Measurements from ENCODE around the gene CACNA1I.
A peak's percentile ranks its signal among the peaks of the same experiment; 100 is the strongest.

CACNA1I gene

DNA sequence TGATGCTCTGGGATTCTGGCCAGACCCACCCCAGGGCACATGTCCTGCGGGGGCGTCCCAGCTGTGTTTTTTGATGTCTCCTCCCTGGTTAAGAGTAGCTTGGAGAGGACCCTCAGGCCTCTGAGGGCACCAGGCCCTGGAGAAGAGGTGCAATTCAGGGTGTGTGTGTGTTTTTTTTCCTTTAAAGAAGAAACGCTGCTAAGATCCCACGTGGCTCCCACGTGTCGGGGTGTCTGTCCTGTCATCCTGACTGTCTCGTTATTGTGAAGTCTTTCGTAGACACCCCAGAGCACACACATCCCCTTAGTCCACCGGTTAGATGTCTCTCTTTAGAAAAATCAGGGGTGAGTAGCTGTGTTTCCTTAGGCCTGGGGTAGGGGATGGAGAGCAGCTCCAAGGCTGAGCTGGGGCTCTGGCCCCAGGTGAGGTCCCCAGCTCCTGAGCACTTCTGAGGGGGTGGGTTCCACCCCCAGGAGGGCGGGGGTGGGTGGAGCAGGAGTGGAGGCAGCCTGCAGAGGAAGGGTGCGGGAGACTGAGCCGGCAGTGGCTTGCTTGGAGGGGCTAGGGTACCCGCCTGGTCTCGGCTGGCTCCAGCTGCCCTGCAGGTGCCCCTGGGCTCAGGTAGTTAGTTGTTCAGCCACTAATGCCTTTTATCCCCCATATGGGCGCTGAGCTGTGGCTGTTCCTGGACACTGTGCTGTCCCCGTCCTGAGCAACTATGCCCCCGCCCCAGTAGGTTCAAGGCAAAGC lies 116.4 kb downstream of the CACNA1I start (continued):
- TF ChIP-seq, protein P1, sequence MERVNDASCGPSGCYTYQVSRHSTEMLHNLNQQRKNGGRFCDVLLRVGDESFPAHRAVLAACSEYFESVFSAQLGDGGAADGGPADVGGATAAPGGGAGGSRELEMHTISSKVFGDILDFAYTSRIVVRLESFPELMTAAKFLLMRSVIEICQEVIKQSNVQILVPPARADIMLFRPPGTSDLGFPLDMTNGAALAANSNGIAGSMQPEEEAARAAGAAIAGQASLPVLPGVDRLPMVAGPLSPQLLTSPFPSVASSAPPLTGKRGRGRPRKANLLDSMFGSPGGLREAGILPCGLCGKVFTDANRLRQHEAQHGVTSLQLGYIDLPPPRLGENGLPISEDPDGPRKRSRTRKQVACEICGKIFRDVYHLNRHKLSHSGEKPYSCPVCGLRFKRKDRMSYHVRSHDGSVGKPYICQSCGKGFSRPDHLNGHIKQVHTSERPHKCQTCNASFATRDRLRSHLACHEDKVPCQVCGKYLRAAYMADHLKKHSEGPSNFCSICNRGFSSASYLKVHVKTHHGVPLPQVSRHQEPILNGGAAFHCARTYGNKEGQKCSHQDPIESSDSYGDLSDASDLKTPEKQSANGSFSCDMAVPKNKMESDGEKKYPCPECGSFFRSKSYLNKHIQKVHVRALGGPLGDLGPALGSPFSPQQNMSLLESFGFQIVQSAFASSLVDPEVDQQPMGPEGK (tag by site-specific recombination; IDR thresholded peaks at IDR 0.05): no peak
- no peak for TF ChIP-seq BCL11A (tag by site-specific recombination; IDR thresholded peaks at IDR 0.05; ENCODE audit: low read depth)
- no peak for TF ChIP-seq ZNF132 (tag by site-specific recombination; IDR thresholded peaks at IDR 0.05; ENCODE audit: borderline replicate concordance)
- TF ChIP-seq, protein P2, sequence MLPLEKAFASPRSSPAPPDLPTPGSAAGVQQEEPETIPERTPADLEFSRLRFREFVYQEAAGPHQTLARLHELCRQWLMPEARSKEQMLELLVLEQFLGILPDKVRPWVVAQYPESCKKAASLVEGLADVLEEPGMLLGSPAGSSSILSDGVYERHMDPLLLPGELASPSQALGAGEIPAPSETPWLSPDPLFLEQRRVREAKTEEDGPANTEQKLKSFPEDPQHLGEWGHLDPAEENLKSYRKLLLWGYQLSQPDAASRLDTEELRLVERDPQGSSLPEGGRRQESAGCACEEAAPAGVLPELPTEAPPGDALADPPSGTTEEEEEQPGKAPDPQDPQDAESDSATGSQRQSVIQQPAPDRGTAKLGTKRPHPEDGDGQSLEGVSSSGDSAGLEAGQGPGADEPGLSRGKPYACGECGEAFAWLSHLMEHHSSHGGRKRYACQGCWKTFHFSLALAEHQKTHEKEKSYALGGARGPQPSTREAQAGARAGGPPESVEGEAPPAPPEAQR (tag by site-specific recombination; IDR thresholded peaks at IDR 0.05): no peak
- no peak for TF ChIP-seq ZNF610 (tag by site-specific recombination; IDR thresholded peaks at IDR 0.05; ENCODE audit: borderline replicate concordance)
- TF ChIP-seq, protein P3, sequence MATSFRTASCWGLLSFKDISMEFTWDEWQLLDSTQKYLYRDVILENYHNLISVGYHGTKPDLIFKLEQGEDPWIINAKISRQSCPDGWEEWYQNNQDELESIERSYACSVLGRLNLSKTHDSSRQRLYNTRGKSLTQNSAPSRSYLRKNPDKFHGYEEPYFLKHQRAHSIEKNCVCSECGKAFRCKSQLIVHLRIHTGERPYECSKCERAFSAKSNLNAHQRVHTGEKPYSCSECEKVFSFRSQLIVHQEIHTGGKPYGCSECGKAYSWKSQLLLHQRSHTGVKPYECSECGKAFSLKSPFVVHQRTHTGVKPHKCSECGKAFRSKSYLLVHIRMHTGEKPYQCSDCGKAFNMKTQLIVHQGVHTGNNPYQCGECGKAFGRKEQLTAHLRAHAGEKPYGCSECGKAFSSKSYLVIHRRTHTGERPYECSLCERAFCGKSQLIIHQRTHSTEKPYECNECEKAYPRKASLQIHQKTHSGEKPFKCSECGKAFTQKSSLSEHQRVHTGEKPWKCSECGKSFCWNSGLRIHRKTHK (tag by site-specific recombination; IDR thresholded peaks at IDR 0.05): no peak

DNA sequence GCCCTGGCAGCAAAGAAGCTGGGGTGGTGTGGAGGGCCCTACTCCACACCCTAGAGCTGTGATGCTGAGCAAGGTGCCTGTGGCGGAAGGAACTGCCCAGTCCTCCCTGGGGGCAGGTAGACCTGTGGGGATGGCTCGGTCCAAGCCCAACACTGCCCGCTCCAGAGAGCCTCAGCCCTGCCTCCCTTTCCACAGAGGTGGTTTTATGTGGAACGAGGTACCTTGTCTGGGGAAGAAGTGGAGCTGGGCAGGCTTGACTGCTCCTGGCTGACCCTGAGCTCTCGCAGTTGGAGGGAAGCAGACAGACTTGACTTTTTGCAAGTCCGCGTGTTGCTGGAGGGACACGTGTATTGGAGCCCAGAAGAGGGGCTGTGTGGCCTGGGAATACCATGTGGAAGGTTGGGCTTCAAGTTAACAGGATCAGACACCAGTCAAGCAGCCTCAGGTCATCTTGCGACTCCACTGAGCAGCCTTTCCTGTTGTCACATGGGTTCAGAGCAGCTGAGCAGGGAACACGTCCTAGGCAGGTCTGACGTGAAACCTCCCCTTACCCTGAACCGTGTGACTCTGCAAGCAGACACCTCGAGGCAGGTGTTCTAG lies 117.7 kb downstream of the CACNA1I start:
- Histone ChIP-seq H3K27ac (ENCODE audit: extremely low read depth, low read depth, low read length) (no peak overlapping the region), H3K4me1 (ENCODE audit: control insufficient read depth, insufficient read depth, low read length) (no peaks in the 10 kb centered on the region), H3K36me3 (ENCODE audit: control insufficient read depth in 2 of 2, insufficient read depth in 1 of 2, low read length in 2 of 2) (no peaks in the 10 kb centered on the region), H3K9me3 (ENCODE audit: control insufficient read depth, insufficient read depth, low read depth, low read length) (no peaks in the 10 kb centered on the region), H3K4me3 (ENCODE audit: low read depth, low read length) (no peak overlapping the region)
- ChIA-PET CTCF (interaction anchor here (1.2 kb wide), 1 partner anchor 118 kb away, joined by 3 read pairs; no protein-coding TSS in a partner anchor), POLR2A (interaction anchor here (0.5 kb wide), 1 partner anchor 62 kb away, joined by 4 read pairs; no protein-coding TSS in a partner anchor)
- TF ChIP-seq, protein P4, sequence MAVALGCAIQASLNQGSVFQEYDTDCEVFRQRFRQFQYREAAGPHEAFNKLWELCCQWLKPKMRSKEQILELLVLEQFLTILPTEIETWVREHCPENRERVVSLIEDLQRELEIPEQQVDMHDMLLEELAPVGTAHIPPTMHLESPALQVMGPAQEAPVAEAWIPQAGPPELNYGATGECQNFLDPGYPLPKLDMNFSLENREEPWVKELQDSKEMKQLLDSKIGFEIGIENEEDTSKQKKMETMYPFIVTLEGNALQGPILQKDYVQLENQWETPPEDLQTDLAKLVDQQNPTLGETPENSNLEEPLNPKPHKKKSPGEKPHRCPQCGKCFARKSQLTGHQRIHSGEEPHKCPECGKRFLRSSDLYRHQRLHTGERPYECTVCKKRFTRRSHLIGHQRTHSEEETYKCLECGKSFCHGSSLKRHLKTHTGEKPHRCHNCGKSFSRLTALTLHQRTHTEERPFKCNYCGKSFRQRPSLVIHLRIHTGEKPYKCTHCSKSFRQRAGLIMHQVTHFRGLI (tag by site-specific recombination; IDR thresholded peaks at IDR 0.05): 0 out of 2 replicates have a peak, but pooled peaks have one; percentile 38
- no peak for TF ChIP-seq ZBTB20 (tag by site-specific recombination; IDR thresholded peaks at IDR 0.05)

DNA sequence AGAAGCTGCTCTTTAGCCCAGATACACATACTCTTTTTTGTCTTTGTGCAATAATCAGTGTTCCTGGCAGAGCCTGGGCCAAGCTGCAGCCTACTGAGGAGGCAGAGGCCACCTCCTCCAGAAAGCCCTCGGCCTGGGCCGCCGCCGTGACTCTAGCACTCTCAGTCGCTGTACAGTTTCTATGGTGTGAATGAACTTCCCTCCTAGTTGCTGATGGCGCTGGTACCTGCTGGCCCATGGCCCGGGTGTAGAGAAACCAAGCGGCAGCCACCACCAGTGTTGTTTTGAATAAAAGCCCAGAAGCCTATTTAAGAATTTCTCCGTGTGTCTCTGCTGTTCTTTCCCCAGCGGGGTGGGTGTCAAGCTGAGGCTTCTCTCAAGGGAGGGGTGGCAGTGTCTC lies 118.9 kb downstream of the CACNA1I start:
- CTCF ChIA-PET: no interaction called here
- no peaks in the 10 kb centered on the region for H3K9me3 ChIP-seq (ENCODE audit: control insufficient read depth, insufficient read depth, low read depth, low read length)
- H3K27ac ChIP-seq (ENCODE audit: extremely low read depth, low read depth, low read length): no peak overlapping the region
- POLR2A ChIA-PET: no interaction called here
- no peaks in the 10 kb centered on the region for H3K4me1 ChIP-seq (ENCODE audit: control insufficient read depth, insufficient read depth, low read length)
- H3K4me3 ChIP-seq (ENCODE audit: low read depth, low read length): no peak overlapping the region
- H3K36me3 ChIP-seq (ENCODE audit: control insufficient read depth in 2 of 2, insufficient read depth in 1 of 2, low read length in 2 of 2): no peaks in the 10 kb centered on the region
- TF ChIP-seq ZIC2 (tag by site-specific recombination; IDR thresholded peaks at IDR 0.05): peak; percentile 25; the same call in 1 of the 2 replicates
- no peak for TF ChIP-seq ZNF701 (tag by site-specific recombination; IDR thresholded peaks at IDR 0.05)

Measured in HEK293 (cell line).